EH (cell line): ENCODE measurements around the gene MRPS23.
A peak's percentile ranks its signal among the peaks of the same experiment; 100 is the strongest.

Experiments used
- DNase-seq: peaks from one replicate; pipeline ENCODE4 v3.0.0-alpha.2; 2015; ENCODE audit warnings: low read depth

MRPS23 gene

DNA sequence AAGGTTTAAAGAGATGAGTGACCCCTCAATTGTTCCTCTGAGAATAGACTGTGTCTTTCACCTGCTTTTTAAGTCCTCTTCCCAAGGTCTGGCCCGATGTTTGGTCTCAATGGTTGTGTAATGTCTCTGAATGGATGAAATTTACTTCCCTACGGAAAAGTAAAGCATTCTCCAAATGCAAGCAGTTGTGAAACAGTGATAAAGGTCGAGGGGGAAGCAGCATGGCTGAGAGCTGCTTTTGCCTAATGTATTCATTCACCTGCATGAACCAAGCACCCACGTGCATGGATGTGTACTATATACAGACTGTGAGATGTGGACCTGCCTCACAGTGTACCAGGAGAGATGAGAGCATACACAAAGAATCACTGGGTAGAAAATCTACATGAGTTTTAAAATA, 11.4 kb downstream of the MRPS23 start:
- no peak for DNase-seq

DNA sequence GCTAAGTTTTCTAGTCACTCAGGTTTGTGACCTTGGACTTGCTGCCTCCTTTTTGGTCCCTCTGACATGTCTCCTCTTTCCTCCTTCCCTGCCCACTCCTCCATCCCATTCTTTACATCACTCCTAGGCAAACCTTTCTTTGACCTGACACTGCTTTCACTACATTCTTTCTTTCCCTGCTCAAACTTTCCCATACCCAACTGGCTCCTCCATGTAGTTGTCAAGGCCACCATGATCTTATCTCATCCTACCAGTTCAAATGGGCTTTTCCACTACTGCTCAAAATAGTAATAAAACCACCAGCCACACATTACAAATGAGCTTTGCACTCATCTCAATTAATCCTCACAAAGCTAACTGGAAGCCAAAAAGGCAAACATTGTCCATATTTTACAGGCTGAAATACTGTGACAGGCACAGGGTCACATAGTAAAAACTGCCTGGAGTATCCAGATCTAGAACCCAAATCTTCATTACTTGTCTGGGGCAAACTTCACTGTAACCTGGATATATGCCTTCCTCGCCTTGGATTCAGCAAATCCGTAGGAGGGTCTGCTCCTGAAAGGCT, 14.4 kb downstream of the MRPS23 start:
- DNase-seq, result no peak

GRCh38 chr17:57834146-57834741, 15.6 kb downstream of the MRPS23 start:
- DNase-seq, result no peak

DNA sequence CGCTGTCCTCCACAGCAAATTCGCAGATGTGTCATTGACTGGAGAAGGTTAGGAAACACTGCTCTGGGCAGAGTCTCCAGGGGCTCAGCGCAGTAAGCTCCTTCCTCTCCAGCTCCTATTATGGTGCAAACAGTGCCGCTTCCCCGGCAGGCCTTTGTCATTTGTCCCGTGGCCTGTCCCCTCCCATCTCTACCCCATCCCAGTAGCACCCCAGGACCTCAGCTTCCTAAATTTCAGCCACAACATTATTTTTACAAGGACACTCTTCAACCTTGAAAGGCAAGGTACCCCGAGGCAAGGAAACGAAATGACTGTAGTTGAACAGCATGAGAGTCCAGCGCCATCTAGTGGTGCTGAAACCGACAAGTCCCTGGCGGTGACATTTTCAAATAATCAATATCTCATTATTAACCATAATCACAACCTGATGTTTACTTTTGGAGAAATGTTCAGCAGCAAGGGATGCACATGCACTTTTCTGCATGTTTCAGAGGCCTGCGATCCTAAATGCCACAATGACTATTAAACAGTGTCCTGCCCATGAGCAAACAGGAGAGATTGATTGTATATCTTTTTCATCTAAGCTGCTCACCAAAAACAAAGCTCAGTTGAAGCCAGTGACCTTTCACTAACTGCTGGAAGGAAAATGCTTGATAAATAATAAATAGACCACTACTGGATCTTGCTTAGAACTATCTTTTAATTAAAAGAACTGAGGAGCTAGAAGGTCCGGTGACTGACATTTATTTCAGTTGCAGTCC, 16.5 kb downstream of the MRPS23 start:
- DNase-seq, result peak; percentile 77

DNA sequence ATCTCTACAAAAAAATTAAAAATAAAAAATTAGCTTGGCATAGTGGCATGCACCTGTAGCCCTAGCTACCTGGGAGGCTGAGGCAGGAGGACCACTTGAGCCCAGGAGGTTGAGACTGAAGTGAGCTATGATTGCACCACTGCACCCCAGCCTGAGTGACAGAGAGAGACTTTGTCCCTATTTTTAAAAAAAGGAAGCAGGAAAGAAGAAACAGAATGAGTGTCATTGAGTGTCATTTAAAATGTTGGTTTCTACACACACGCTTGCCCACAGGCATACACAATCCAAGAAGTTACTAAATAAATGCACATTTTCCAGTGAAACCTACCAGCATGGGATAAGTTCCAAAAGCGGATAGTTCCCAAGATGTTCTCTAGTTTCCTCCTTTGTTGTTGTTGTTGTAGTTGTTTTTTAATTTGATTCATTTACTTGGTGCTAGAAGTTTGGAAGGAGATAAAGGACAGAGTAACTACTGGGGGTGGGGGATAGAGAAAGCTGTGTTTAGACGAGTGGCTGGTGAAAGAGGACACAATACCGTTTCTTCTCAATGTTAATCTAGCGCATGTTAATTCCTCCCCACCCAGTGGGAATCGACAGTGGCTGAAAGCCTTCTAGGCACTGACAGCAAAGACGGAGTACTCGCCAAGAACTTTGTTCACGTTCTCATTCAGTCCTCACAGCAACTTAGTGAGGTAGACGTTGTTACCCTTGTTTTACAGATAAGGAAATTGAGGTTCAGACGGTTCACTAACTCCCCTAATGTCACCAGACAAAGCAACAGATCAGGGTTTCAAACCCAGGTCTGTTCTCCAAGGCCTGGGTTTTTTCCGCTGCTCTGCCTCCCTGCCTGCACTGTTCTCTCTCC, 17.3 kb downstream of the MRPS23 start:
- DNase-seq, result no peak

DNA sequence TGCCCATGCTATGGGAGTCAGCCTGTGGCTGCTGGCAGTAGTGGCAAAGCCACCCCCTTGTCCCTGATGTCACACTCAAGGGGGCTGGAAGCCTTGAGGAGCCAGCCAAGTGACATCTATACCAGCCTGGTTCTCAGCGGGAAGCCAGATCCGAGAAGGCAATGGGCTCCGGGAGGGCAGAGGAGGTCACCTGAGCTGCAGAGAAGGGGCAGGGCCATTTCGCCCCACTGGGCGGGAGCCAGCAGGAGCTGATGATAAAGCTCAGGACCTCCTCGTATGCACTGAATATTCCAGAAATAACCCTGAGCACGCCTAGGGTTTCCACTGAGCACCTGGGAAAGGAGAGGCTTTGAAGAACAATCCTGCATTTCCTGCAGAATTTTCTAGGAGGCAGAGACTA, 19.0 kb downstream of the MRPS23 start:
- no peak for DNase-seq

DNA sequence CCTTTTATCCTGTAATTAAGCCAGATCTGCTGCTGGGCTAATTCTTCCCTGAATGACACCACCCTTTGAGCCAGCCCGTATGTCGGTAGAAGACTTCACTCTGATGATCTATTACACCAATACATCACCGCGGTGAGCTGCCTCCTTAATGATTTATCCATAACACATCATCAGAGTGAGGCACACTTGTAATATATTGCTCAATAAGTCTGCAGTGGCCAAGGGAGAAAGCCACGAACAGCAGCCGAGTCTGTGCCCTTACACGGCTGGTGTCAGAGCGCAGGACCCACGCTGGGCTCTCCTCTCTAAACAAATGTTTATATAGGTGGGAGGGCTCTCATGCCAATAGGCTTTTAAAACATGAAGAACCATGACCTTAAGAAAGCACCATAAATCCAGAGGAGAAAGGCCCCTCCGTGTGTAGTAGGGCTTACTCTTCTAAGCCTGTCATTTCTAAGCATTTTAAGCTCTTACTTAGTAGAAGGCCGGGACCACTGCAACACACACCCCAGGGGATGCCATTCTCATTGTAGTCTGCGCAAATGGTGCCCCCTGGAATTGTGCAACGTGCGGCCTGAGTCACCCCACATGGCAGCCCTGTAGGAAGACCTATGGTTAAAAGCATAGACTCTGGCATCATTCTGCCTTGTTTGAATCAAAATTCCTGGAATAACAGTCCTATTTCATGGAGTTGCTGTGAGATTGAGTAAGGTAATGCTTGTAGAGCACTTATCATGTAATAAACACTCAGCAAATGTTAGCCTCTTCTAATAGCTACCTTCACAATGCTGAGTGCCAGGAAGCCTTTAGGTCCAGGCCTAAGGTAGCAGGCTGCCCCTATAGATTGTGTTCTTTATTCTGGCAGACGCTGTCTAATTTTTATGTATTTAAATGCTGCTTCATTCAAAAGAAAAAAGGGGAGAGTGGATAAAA, 26.1 kb downstream of the MRPS23 start:
- DNase-seq, result no peak

- DNase-seq, result no peak
Observed at GRCh38 chr17:57819867-57820266, 30.0 kb downstream of the MRPS23 start.

DNA sequence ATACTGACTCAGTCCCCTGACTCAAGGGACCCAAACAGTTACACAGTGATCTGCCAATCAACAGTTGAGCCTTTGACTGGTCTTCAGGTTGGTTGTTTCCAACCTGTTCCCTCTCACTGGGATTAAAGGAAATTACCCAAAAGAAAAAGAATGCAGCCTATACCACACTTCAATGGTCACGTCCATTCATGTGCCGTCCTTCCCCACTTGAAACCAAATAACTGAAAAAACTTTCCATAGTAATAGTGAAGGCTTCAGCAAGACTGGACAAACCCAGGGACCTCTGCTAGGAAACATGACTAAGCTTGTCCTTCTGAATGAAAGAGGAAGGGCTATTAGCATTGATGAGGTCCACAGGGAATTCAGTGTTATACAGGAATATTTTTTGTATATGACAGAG, 30.6 kb downstream of the MRPS23 start:
- no peak for DNase-seq

DNA sequence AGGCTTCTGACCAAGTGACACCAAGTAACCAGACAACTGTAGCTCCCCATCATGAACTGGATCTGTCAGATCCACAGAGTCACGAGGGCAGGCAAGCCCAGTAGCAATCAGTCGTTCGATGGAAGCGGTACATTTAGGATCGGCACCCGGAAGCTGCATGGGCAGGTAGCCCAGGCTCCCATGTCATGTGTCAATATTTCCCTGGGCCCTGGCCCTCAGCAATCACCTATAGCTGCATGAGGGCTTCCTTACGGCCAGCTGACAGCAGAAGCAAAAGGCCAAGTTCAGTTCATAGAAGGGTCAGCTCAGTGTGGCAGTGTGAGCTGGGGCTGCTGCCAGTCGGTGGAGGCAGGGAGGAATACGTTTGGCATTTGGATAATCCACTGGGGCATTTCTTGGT, 31.8 kb downstream of the MRPS23 start:
- DNase-seq, result no peak

GRCh38 chr17:57817299-57817698, 32.5 kb downstream of the MRPS23 start:
- DNase-seq, result no peak

- no peak for DNase-seq
Observed at GRCh38 chr17:57814421-57814820, 35.4 kb downstream of the MRPS23 start.

DNA sequence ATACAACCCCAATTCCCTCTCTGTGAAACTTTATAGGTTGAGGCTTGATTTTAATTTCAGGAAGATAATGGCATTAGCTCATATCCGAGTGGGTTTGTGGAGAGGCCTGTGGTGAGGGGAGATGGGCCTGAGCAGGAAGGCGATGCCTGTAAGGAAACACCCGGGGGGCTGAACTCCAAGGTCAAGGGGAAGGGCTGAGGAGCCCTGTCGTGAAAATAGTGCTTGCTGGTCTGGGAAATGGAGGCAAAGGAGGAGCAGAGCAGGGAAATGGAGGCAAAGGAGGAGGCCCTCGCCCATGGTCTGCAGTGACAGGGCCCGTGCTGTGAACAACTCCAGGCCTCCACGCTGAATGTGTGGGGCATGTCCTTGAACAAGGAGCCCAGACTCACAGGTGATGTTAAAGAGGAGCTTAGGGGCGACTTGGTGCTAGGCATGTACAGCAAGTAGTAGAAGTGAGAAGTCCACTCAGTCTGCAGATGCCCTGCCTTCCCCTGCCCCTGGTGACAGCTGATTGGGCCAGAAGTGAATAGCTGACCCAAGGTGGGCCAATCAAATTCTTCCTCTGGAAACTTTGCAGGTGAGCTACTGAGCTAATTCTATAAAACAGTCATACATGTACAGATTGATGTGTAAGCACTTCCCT, 38.1 kb downstream of the MRPS23 start:
- no peak for DNase-seq

- peak; percentile 69 for DNase-seq
Observed at GRCh38 chr17:57810721-57811637, 38.9 kb downstream of the MRPS23 start.

GRCh38 chr17:57809879-57810278, 40.0 kb downstream of the MRPS23 start:
- DNase-seq, result no peak

DNA sequence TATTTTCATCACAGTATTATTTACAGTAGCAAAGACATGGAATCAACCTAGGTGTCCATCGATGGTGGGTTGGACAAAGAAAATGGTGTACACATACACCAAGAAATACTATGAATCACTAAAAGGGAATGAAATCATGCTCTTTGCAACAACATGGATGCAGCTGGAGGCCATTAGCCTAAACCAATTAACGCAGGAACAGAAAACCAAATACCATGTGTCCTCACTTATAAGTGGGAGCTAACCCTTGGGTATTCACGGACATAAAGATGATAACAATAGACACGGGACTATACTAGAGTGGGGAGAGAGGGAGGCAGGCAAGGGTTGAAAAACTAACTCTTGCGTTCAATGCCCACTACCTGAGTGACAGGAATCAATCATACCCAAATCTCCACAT, 41.0 kb downstream of the MRPS23 start:
- DNase-seq, result peak; percentile 26

DNA sequence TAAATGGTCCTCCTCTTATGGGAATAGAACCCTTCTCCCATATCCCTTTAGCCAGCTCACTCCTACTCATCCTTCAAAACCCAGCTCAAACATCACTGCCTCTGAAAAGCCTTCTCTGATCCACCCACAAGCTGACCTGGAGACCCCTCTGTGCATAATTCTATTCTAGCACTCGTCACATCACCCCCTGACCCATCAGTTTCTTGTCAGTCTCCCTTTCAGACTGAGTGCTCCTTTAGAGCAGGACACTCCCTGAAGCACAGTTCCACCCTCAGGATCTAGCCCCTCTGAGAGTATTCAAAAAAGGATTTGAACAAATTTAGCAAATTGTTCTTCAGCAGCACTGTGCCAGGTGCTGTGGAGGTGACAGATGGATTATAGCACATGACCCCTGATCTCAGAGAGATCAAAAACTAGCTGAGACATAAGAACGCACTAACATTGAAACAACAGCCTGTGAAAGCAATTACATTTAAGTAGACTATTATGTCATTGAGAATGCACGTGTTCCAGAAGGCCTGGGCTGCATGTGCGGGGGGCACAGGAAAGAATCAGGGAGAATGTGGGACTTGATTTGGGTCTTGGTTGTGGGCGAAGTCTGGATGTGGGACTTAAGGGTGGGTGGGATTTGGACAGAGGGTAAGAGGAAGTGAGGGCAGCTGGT, 43.5 kb downstream of the MRPS23 start:
- DNase-seq, result no peak

DNA sequence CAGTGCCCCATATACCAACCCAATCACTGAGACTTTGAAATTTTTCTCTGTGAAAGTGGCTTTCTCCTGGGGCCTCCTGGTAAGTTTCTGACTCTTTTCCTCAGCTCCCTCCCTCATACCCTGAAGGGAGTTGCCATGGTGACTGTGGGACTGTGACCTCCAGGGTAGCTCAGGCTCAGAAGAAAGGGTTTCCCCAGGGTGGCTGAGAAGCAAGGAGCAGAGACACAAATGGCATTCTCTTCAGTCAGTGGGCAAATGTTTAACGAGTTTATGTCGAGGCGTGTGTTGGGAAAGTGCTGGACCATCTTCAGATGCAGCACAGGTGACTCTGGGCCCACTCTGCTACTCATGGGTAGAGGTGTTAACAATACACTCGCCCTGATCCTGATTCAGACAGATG, 46.8 kb downstream of the MRPS23 start:
- DNase-seq, result no peak

GRCh38 chr17:57801044-57801711, 48.7 kb downstream of the MRPS23 start:
- no peak for DNase-seq
